Measurements from ENCODE around the gene STRA8. TPM values are rescaled to one million over a fixed set of nuclear protein-coding genes. Genes with fewer than 3 reads are reported as not detected.
"Not testable (repeated sequence)": the region's sequence is repeated elsewhere in the genome, so short reads cannot be mapped to it uniquely, and the experiment has no call there.

Gene STRA8
- total and polyA plus RNA-seq, 7 experiments from 2014 or later = not detected

- Mint-ChIP-seq H3K4me3 (no peak overlapping the region), H3K27ac (no peak overlapping the region), H3K9me3 (peaks cover 0 to 7% (median 0%) of the 10 kb centered on the region in 11 donors), H3K27me3 (peaks cover 0 to 4% (median 0%) of the 10 kb centered on the region in 5 donors), H3K36me3 (peaks cover 0 to 3% (median 0%) of the 10 kb centered on the region in 5 donors), H3K4me1 (peaks cover 0 to 9% (median 2%) of the 10 kb centered on the region in 7 donors)
- CTCF ChIA-PET = interaction anchor here (0.5 kb wide), 1 partner anchor 173 kb away, joined by 4 read pairs; no protein-coding TSS in a partner anchor
- POLR2A ChIA-PET = no interaction called here
- Histone ChIP-seq H3K4me1 (ENCODE audit: control insufficient read depth in 2 of 2, insufficient read depth in 2 of 2, low read length in 2 of 2) (no peaks in the 10 kb centered on the region), H3K4me3 (ENCODE audit: low read length) (no peak overlapping the region), H3K9me3 (ENCODE audit: control insufficient read depth in 2 of 3, low read length in 3 of 3) (no peaks in the 10 kb centered on the region), H3K27ac (ENCODE audit: low read depth, low read length) (no peak overlapping the region), H3K36me3 (ENCODE audit: control insufficient read depth in 2 of 3, insufficient read depth in 3 of 3, low read length in 3 of 3) (no peaks in the 10 kb centered on the region), H3K27me3 (ENCODE audit: control insufficient read depth in 2 of 2, insufficient read depth in 2 of 2, low read length in 2 of 2) (no peaks in the 10 kb centered on the region)
- no peak for ATAC-seq
- intact Hi-C loops (cut with micrococcal nuclease) = no loop called here
- no peak for DNase-seq
Observed at GRCh38 chr7:135232087-135232486, 1.6 kb upstream of the STRA8 start.

DNA sequence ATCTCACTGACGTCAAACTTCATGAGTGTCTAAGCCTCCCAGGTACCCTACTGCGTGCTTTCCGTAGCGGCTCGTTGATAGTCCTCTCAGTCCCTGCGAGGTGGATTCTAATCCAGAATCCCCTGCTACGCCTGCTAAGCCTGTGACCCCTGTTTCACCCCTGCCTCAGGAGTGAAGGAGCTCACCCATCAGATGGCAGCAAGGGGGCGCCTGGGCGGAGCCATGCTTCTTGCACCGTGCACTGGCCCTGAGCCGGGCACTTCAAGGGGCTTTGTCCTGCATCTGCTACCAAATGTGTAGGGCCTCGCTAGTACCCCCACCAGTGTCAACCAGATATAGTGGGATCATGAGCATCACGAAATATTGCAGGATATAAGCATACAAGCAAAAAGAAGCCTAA, 918 bp upstream of the STRA8 start:
- DNase-seq = no peak
- no peaks in the 10 kb centered on the region for H3K27me3 ChIP-seq (ENCODE audit: control insufficient read depth in 2 of 2, insufficient read depth in 2 of 2, low read length in 2 of 2)
- H3K27ac Mint-ChIP-seq = no peak overlapping the region
- peaks cover 0 to 9% (median 2%) of the 10 kb centered on the region in 7 donors for H3K4me1 Mint-ChIP-seq
- no peaks in the 10 kb centered on the region for H3K36me3 ChIP-seq (ENCODE audit: control insufficient read depth in 2 of 3, insufficient read depth in 3 of 3, low read length in 3 of 3)
- no peaks in the 10 kb centered on the region for H3K4me1 ChIP-seq (ENCODE audit: control insufficient read depth in 2 of 2, insufficient read depth in 2 of 2, low read length in 2 of 2)
- peaks cover 0 to 3% (median 0%) of the 10 kb centered on the region in 5 donors for H3K36me3 Mint-ChIP-seq
- peaks cover 0 to 4% (median 0%) of the 10 kb centered on the region in 5 donors for H3K27me3 Mint-ChIP-seq
- ATAC-seq = no peak
- intact Hi-C loops (cut with micrococcal nuclease) = no loop called here
- no peak overlapping the region for H3K4me3 ChIP-seq (ENCODE audit: low read length)
- H3K27ac ChIP-seq (ENCODE audit: low read depth, low read length) = no peak overlapping the region
- H3K9me3 ChIP-seq (ENCODE audit: control insufficient read depth in 2 of 3, low read length in 3 of 3) = no peaks in the 10 kb centered on the region
- POLR2A ChIA-PET = no interaction called here
- H3K9me3 Mint-ChIP-seq = peaks cover 0 to 7% (median 0%) of the 10 kb centered on the region in 11 donors
- CTCF ChIA-PET = no interaction called here
- H3K4me3 Mint-ChIP-seq = no peak overlapping the region

- POLR2A ChIA-PET; H3K27ac ChIP-seq (ENCODE audit: low read depth, low read length); ATAC-seq; H3K4me3 ChIP-seq (ENCODE audit: low read length); intact Hi-C loops (cut with micrococcal nuclease); H3K27ac Mint-ChIP-seq; H3K9me3 Mint-ChIP-seq; DNase-seq; CTCF ChIA-PET; H3K4me3 Mint-ChIP-seq; H3K27me3 Mint-ChIP-seq; H3K9me3 ChIP-seq (ENCODE audit: control insufficient read depth in 2 of 3, low read length in 3 of 3); H3K4me1 Mint-ChIP-seq; H3K4me1 ChIP-seq (ENCODE audit: control insufficient read depth in 2 of 2, insufficient read depth in 2 of 2, low read length in 2 of 2); H3K27me3 ChIP-seq (ENCODE audit: control insufficient read depth in 2 of 2, insufficient read depth in 2 of 2, low read length in 2 of 2); H3K36me3 Mint-ChIP-seq; H3K36me3 ChIP-seq (ENCODE audit: control insufficient read depth in 2 of 3, insufficient read depth in 3 of 3, low read length in 3 of 3): not testable (repeated sequence)
Observed at GRCh38 chr7:135234095-135234494, 457 bp downstream of the STRA8 start.

GRCh38 chr7:135234727-135235126, 1.1 kb downstream of the STRA8 start:
- Mint-ChIP-seq H3K27me3 (peaks cover 0 to 4% (median 0%) of the 10 kb centered on the region in 5 donors), H3K4me1 (peaks cover 0 to 9% (median 2%) of the 10 kb centered on the region in 7 donors), H3K36me3 (no peaks in the 10 kb centered on the region), H3K27ac (no peak overlapping the region), H3K9me3 (peaks cover 0 to 7% (median 0%) of the 10 kb centered on the region in 11 donors), H3K4me3 (no peak overlapping the region)
- no peak overlapping the region for H3K27ac ChIP-seq (ENCODE audit: low read depth, low read length)
- H3K4me3 ChIP-seq (ENCODE audit: low read length) = no peak overlapping the region
- no peaks in the 10 kb centered on the region for H3K27me3 ChIP-seq (ENCODE audit: control insufficient read depth in 2 of 2, insufficient read depth in 2 of 2, low read length in 2 of 2)
- no peaks in the 10 kb centered on the region for H3K9me3 ChIP-seq (ENCODE audit: control insufficient read depth in 2 of 3, low read length in 3 of 3)
- no peaks in the 10 kb centered on the region for H3K4me1 ChIP-seq (ENCODE audit: control insufficient read depth in 2 of 2, insufficient read depth in 2 of 2, low read length in 2 of 2)
- ChIA-PET POLR2A (no interaction called here), CTCF (no interaction called here)
- intact Hi-C loops (cut with micrococcal nuclease) = no loop called here
- H3K36me3 ChIP-seq (ENCODE audit: control insufficient read depth in 2 of 3, insufficient read depth in 3 of 3, low read length in 3 of 3) = no peaks in the 10 kb centered on the region
- DNase-seq = no peak
- ATAC-seq = no peak

DNA sequence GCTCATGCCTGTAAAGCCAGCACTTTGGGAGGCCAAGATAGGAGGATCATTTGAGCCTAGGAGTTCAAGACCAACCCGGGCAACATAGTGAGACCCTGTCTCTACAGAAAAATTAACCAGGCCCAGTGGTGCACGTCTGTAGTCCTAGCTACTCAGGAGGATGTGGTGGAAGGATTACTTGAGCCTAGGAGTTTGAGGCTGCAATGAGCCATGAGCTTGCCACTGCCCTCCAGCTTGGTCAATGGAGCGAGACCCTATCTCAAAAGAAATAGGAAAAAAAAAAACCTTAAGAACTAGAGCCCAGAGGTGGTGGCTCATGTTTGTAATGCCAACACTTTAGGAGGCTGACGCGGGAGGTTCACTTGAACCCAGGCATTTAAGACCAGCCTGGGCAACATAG, 2.2 kb downstream of the STRA8 start:
- no peaks in the 10 kb centered on the region for H3K36me3 ChIP-seq (ENCODE audit: control insufficient read depth in 2 of 3, insufficient read depth in 3 of 3, low read length in 3 of 3)
- H3K9me3 Mint-ChIP-seq = peaks cover 0 to 7% (median 0%) of the 10 kb centered on the region in 11 donors
- H3K36me3 Mint-ChIP-seq = no peaks in the 10 kb centered on the region
- H3K27ac Mint-ChIP-seq = no peak overlapping the region
- H3K4me3 ChIP-seq (ENCODE audit: low read length) = no peak overlapping the region
- ATAC-seq (no peak), DNase-seq (no peak)
- H3K4me1 Mint-ChIP-seq = peaks cover 0 to 9% (median 2%) of the 10 kb centered on the region in 7 donors
- no peak overlapping the region for H3K27ac ChIP-seq (ENCODE audit: low read depth, low read length)
- intact Hi-C loops (cut with micrococcal nuclease) = no loop called here
- H3K4me1 ChIP-seq (ENCODE audit: control insufficient read depth in 2 of 2, insufficient read depth in 2 of 2, low read length in 2 of 2) = no peaks in the 10 kb centered on the region
- no peaks in the 10 kb centered on the region for H3K9me3 ChIP-seq (ENCODE audit: control insufficient read depth in 2 of 3, low read length in 3 of 3)
- H3K27me3 ChIP-seq (ENCODE audit: control insufficient read depth in 2 of 2, insufficient read depth in 2 of 2, low read length in 2 of 2) = no peaks in the 10 kb centered on the region
- H3K4me3 Mint-ChIP-seq = no peak overlapping the region
- ChIA-PET CTCF (no interaction called here), POLR2A (interaction anchor here (0.6 kb wide), 1 partner anchor 314 kb away, joined by 3 read pairs; no protein-coding TSS in a partner anchor)
- peaks cover 0 to 4% (median 0%) of the 10 kb centered on the region in 5 donors for H3K27me3 Mint-ChIP-seq

GRCh38 chr7:135236727-135237126, 3.1 kb downstream of the STRA8 start:
- H3K27me3 Mint-ChIP-seq = peaks cover 0 to 2% (median 0%) of the 10 kb centered on the region in 5 donors
- ATAC-seq = no peak

DNA sequence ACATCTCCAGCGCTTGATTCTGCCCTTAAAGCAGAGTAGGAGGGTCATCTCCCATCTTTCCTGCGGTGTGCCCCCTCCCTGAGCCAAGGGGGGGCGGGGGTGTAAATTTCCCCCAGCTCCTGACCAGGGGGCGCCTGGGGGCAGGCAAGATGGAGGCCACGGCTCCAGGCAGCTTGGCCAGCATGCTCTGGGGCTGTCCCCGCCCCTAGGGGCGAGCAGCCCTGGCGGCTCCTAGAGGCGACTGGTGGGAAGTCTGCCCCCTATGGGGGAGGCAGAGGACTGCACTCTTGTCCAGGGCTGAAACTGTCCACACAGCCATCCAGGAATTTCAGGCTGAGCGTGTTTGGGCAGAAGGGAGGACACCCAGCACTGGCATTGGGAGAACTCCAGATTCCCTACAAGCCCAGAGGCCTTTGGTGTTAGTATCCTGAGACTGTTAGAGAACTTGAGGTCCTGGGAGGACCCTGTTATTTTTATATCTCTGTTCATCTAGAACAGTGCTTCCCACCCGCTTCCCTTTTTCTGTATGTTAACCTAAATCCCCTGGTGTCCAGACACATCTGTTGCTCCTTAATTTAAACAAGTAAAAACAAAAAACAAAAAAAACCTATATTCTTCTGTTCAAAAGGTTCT, 4.6 kb downstream of the STRA8 start:
- CTCF ChIA-PET = no interaction called here

More at GRCh38 chr7:135236727-135237126, 3.1 kb downstream of the STRA8 start:
- H3K27me3 ChIP-seq (ENCODE audit: control insufficient read depth in 2 of 2, insufficient read depth in 2 of 2, low read length in 2 of 2) = no peaks in the 10 kb centered on the region
- intact Hi-C loops (cut with micrococcal nuclease) = no loop called here
- ChIA-PET CTCF (interaction anchor here (0.6 kb wide), 1 partner anchor 787 kb away, joined by 3 read pairs; no protein-coding TSS in a partner anchor), POLR2A (no interaction called here)
- H3K36me3 ChIP-seq (ENCODE audit: control insufficient read depth in 2 of 3, insufficient read depth in 3 of 3, low read length in 3 of 3) = no peaks in the 10 kb centered on the region
- Mint-ChIP-seq H3K4me1 (peaks cover 0 to 9% (median 2%) of the 10 kb centered on the region in 7 donors), H3K36me3 (no peaks in the 10 kb centered on the region), H3K4me3 (no peak overlapping the region), H3K27ac (no peak overlapping the region), H3K9me3 (peaks cover 0 to 7% (median 0%) of the 10 kb centered on the region in 11 donors)
- no peak overlapping the region for H3K27ac ChIP-seq (ENCODE audit: low read depth, low read length)
- no peak for DNase-seq
- no peaks in the 10 kb centered on the region for H3K4me1 ChIP-seq (ENCODE audit: control insufficient read depth in 2 of 2, insufficient read depth in 2 of 2, low read length in 2 of 2)
- no peak overlapping the region for H3K4me3 ChIP-seq (ENCODE audit: low read length)
- no peaks in the 10 kb centered on the region for H3K9me3 ChIP-seq (ENCODE audit: control insufficient read depth in 2 of 3, low read length in 3 of 3)

More for the DNA sequence above, 4.6 kb downstream of the STRA8 start:
- Mint-ChIP-seq H3K36me3 (no peaks in the 10 kb centered on the region), H3K27me3 (peaks cover 0 to 8% (median 3%) of the 10 kb centered on the region in 5 donors), H3K9me3 (peaks cover 0 to 7% (median 0%) of the 10 kb centered on the region in 11 donors), H3K4me3 (no peak overlapping the region), H3K27ac (no peak overlapping the region), H3K4me1 (peaks cover 0 to 13% (median 2%) of the 10 kb centered on the region in 7 donors)
- POLR2A ChIA-PET = no interaction called here
- intact Hi-C loops (cut with micrococcal nuclease) = no loop called here
- Histone ChIP-seq H3K4me1 (ENCODE audit: control insufficient read depth in 2 of 2, insufficient read depth in 2 of 2, low read length in 2 of 2) (no peaks in the 10 kb centered on the region), H3K36me3 (ENCODE audit: control insufficient read depth in 2 of 3, insufficient read depth in 3 of 3, low read length in 3 of 3) (no peaks in the 10 kb centered on the region), H3K4me3 (ENCODE audit: low read length) (no peak overlapping the region), H3K27ac (ENCODE audit: low read depth, low read length) (no peak overlapping the region), H3K27me3 (ENCODE audit: control insufficient read depth in 2 of 2, insufficient read depth in 2 of 2, low read length in 2 of 2) (no peaks in the 10 kb centered on the region), H3K9me3 (ENCODE audit: control insufficient read depth in 2 of 3, low read length in 3 of 3) (no peaks in the 10 kb centered on the region)
- ATAC-seq (peak; percentile 36), DNase-seq (no peak)

All from naive thymus-derived CD4-positive, alpha-beta T cell (primary cell).